K562 (cell line): Measurements from ENCODE around the gene FOXJ1. TPM values are rescaled to one million over a fixed set of nuclear protein-coding genes. Genes with fewer than 3 reads are reported as not detected.

Experiments
- CAMTA2 ChIP-seq: fragments of 250-450 bp; sonication (Bioruptor Pico); conservative IDR thresholded peaks from 2 replicates; pipeline ENCODE4 v1.5.1; 2022
- CC2D1A ChIP-seq: fragments of 450-650 bp; IDR thresholded peaks from 2 replicates; pipeline ENCODE4 v1.6.1; 2017; ENCODE audit warnings: mild to moderate bottlenecking
- ETV5 ChIP-seq: sonication (generic); formaldehyde crosslinking; IDR thresholded peaks from 2 replicates; pipeline ENCODE4 v1.4.0; 2020; ENCODE audit warnings: low read depth, mild to moderate bottlenecking, missing genetic modification reagents
- PCBP2 ChIP-seq: fragments of 200-400 bp; formaldehyde crosslinking; IDR thresholded peaks from 2 replicates; pipeline ENCODE4 v1.6.1; 2018; ENCODE audit warnings: low read length, low read depth, mild to moderate bottlenecking, moderate library complexity; ENCODE audit not compliant: poor library complexity, severe bottlenecking
- RBM34 ChIP-seq: fragments of 200-400 bp; formaldehyde crosslinking; IDR thresholded peaks from 2 replicates; pipeline ENCODE4 v1.6.1; 2018; ENCODE audit warnings: low read length, borderline replicate concordance; ENCODE audit not compliant: insufficient read depth
- SMARCB1 ChIP-seq: IDR thresholded peaks from 2 replicates; pipeline ENCODE4 v1.6.1; 2011; ENCODE audit warnings: improper control_type of control experiment, low read depth; ENCODE audit not compliant: insufficient read length
- SREBF2 ChIP-seq: sonication (generic); formaldehyde crosslinking; IDR thresholded peaks from 2 replicates; pipeline ENCODE4 v1.4.0; 2020; ENCODE audit warnings: mild to moderate bottlenecking, missing genetic modification reagents
- TAF7 ChIP-seq: fragments of 450-650 bp; IDR thresholded peaks from 2 replicates; pipeline ENCODE4 v1.6.1; 2016; ENCODE audit warnings: missing genetic modification characterization, missing compliant biosample characterization
- ZFPM2 ChIP-seq: fragments of 250-450 bp; sonication (Bioruptor Pico); IDR thresholded peaks from 2 replicates; pipeline ENCODE4 v1.5.1; 2022; ENCODE audit warnings: mild to moderate bottlenecking
- ZNF134 ChIP-seq: fragments of 250-450 bp; sonication (Bioruptor Pico); conservative IDR thresholded peaks from 2 replicates; pipeline ENCODE4 v1.4.0; 2020
- ZSCAN29 ChIP-seq: fragments of 450-650 bp; IDR thresholded peaks from 2 replicates; pipeline ENCODE4 v1.6.1; 2017
- ZSCAN32 ChIP-seq: fragments of 450-650 bp; formaldehyde crosslinking; IDR thresholded peaks from 2 replicates; pipeline ENCODE4 v1.4.0; 2020; ENCODE audit warnings: mild to moderate bottlenecking, moderate library complexity
- polyA plus RNA-seq, 8 experiments: library from polyadenylated mRNA; depleted of rRNA in 4 of 8; stranded (reverse) in 5 of 8; unstranded in 3 of 8; fragments of >200 nt; fragmentation: Nextera tagmentation in 2 of 8; fragmentation: Illumina TruSeq in 1 of 8; extraction: Ambion mirVana in 2 of 8; extraction: Trizol in 1 of 8; gene quantifications; 2 replicates each; pipeline versions ENCODE4 v1.2.1 to v1.2.3, GENCODE V29; 2011 to 2014; ENCODE audit warnings: inconsistent platforms in 1 of 8, missing spikeins in 1 of 8
- total RNA-seq, 7 experiments: library from RNA; depleted of rRNA in 6 of 7; stranded (reverse); fragments of >200 nt in 6 of 7; fragmentation: Illumina TruSeq in 2 of 7; extraction: Trizol in 2 of 7; gene quantifications; 2 replicates each; pipeline versions ENCODE4 v1.2.1 to v1.2.3, GENCODE V29; 2011 to 2021; ENCODE audit warnings: low replicate concordance in 1 of 7
- TF ChIP-seq, protein P1 (sequence below): sonication (generic); formaldehyde crosslinking; IDR thresholded peaks from 2 replicates; pipeline ENCODE4 v1.8.0; 2022; ENCODE audit warnings: mild to moderate bottlenecking, missing genetic modification reagents, borderline replicate concordance
- TF ChIP-seq, protein P2 (sequence below): sonication (generic); formaldehyde crosslinking; IDR thresholded peaks from 2 replicates; pipeline ENCODE4 v1.9.0; 2022; ENCODE audit warnings: mild to moderate bottlenecking, missing genetic modification reagents
- TF ChIP-seq, protein P3 (sequence below): fragments of 450-650 bp; IDR thresholded peaks from 2 replicates; pipeline ENCODE4 v1.6.1; 2016; ENCODE audit warnings: mild to moderate bottlenecking, moderate library complexity

FOXJ1 gene
- total and polyA plus RNA-seq, 9 of the 15 experiments (the other 6 are each of a cell fraction or from before 2014, with no cell fraction given) = 0.07 TPM; not detected in 8

DNA sequence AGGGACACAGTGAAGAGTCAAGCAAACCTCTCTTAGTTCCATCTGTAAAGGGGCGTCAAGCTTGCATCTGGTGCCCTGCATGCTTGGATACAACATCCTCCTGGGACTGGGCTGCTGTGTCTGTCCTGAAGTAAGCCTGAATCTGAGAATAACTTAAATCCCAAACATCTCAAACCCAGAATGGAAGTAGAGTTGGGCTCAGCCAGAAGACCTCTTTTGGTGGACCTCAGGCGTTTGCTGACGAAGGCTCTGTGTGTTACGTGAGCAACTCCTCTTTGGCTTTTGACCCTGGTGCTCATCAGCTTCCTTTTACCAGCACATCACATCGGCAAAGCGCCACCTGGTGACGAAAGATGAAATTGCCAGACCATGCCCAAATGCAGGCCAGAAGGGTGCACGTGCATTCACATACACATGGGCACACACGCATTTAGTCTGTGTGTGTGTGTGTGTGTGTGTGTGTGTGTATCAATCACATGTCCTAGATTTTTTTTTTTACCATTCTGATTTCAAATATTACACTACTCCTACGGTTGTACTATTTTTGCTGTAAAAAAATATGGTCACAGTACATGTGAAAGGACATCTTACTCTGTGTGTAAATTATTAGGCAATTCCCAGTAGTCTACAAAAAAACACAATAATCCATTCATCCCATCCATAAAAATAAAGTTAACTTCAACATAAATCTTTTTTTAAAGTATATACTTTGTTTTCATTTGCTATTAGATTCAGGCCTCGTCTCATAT lies 41.1 kb upstream of the FOXJ1 start (continued):
- TF ChIP-seq SMARCB1 = no peak
- TF ChIP-seq RBM34 = no peak
- no peak for TF ChIP-seq ETV5 (CRISPR knock-in tag)
- TF ChIP-seq ZFPM2 (CRISPR knock-in tag) = no peak
- TF ChIP-seq, protein P1, sequence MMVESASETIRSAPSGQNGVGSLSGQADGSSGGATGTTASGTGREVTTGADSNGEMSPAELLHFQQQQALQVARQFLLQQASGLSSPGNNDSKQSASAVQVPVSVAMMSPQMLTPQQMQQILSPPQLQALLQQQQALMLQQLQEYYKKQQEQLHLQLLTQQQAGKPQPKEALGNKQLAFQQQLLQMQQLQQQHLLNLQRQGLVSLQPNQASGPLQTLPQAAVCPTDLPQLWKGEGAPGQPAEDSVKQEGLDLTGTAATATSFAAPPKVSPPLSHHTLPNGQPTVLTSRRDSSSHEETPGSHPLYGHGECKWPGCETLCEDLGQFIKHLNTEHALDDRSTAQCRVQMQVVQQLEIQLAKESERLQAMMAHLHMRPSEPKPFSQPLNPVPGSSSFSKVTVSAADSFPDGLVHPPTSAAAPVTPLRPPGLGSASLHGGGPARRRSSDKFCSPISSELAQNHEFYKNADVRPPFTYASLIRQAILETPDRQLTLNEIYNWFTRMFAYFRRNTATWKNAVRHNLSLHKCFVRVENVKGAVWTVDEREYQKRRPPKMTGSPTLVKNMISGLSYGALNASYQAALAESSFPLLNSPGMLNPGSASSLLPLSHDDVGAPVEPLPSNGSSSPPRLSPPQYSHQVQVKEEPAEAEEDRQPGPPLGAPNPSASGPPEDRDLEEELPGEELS (CRISPR knock-in tag) = no peak; the same call in 1 of the 2 replicates
- TF ChIP-seq CC2D1A = no peak
- no peak for TF ChIP-seq PCBP2
- TF ChIP-seq SREBF2 (CRISPR knock-in tag) = no peak
- TF ChIP-seq CAMTA2 (CRISPR knock-in tag) = no peak
- TF ChIP-seq, protein P2, sequence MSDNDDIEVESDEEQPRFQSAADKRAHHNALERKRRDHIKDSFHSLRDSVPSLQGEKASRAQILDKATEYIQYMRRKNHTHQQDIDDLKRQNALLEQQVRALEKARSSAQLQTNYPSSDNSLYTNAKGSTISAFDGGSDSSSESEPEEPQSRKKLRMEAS (CRISPR knock-in tag) = peak; percentile 96
- TF ChIP-seq, protein P3, sequence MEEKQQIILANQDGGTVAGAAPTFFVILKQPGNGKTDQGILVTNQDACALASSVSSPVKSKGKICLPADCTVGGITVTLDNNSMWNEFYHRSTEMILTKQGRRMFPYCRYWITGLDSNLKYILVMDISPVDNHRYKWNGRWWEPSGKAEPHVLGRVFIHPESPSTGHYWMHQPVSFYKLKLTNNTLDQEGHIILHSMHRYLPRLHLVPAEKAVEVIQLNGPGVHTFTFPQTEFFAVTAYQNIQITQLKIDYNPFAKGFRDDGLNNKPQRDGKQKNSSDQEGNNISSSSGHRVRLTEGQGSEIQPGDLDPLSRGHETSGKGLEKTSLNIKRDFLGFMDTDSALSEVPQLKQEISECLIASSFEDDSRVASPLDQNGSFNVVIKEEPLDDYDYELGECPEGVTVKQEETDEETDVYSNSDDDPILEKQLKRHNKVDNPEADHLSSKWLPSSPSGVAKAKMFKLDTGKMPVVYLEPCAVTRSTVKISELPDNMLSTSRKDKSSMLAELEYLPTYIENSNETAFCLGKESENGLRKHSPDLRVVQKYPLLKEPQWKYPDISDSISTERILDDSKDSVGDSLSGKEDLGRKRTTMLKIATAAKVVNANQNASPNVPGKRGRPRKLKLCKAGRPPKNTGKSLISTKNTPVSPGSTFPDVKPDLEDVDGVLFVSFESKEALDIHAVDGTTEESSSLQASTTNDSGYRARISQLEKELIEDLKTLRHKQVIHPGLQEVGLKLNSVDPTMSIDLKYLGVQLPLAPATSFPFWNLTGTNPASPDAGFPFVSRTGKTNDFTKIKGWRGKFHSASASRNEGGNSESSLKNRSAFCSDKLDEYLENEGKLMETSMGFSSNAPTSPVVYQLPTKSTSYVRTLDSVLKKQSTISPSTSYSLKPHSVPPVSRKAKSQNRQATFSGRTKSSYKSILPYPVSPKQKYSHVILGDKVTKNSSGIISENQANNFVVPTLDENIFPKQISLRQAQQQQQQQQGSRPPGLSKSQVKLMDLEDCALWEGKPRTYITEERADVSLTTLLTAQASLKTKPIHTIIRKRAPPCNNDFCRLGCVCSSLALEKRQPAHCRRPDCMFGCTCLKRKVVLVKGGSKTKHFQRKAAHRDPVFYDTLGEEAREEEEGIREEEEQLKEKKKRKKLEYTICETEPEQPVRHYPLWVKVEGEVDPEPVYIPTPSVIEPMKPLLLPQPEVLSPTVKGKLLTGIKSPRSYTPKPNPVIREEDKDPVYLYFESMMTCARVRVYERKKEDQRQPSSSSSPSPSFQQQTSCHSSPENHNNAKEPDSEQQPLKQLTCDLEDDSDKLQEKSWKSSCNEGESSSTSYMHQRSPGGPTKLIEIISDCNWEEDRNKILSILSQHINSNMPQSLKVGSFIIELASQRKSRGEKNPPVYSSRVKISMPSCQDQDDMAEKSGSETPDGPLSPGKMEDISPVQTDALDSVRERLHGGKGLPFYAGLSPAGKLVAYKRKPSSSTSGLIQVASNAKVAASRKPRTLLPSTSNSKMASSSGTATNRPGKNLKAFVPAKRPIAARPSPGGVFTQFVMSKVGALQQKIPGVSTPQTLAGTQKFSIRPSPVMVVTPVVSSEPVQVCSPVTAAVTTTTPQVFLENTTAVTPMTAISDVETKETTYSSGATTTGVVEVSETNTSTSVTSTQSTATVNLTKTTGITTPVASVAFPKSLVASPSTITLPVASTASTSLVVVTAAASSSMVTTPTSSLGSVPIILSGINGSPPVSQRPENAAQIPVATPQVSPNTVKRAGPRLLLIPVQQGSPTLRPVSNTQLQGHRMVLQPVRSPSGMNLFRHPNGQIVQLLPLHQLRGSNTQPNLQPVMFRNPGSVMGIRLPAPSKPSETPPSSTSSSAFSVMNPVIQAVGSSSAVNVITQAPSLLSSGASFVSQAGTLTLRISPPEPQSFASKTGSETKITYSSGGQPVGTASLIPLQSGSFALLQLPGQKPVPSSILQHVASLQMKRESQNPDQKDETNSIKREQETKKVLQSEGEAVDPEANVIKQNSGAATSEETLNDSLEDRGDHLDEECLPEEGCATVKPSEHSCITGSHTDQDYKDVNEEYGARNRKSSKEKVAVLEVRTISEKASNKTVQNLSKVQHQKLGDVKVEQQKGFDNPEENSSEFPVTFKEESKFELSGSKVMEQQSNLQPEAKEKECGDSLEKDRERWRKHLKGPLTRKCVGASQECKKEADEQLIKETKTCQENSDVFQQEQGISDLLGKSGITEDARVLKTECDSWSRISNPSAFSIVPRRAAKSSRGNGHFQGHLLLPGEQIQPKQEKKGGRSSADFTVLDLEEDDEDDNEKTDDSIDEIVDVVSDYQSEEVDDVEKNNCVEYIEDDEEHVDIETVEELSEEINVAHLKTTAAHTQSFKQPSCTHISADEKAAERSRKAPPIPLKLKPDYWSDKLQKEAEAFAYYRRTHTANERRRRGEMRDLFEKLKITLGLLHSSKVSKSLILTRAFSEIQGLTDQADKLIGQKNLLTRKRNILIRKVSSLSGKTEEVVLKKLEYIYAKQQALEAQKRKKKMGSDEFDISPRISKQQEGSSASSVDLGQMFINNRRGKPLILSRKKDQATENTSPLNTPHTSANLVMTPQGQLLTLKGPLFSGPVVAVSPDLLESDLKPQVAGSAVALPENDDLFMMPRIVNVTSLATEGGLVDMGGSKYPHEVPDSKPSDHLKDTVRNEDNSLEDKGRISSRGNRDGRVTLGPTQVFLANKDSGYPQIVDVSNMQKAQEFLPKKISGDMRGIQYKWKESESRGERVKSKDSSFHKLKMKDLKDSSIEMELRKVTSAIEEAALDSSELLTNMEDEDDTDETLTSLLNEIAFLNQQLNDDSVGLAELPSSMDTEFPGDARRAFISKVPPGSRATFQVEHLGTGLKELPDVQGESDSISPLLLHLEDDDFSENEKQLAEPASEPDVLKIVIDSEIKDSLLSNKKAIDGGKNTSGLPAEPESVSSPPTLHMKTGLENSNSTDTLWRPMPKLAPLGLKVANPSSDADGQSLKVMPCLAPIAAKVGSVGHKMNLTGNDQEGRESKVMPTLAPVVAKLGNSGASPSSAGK = peak; percentile 54
- no peak for TF ChIP-seq ZSCAN29
- no peak for TF ChIP-seq ZNF134 (CRISPR knock-in tag)
- TF ChIP-seq TAF7 (tag) = no peak
- TF ChIP-seq ZSCAN32 (CRISPR knock-in tag) = no peak
